ENCODE data around the gene SLIT1.
"Not testable (repeated sequence)": the region's sequence is repeated elsewhere in the genome, so short reads cannot be mapped to it uniquely, and the experiment has no call there.

SLIT1 gene

GRCh38 chr10:97037365-97038361 is 148.1 kb downstream of the SLIT1 start:
- peak overlapping the region; percentile 67 for H3K4me3 Mint-ChIP-seq
- H3K27ac Mint-ChIP-seq: peak overlapping the region; percentile 15
- no peaks in the 10 kb centered on the region for H3K9me3 Mint-ChIP-seq
- DNase-seq (ENCODE audit: low spot score in 2 of 2) (peak; percentile 69 to 75), ATAC-seq (ENCODE audit: low read depth) (peak; percentile 89)
- H3K4me1 Mint-ChIP-seq: peaks cover 11% of the 10 kb centered on the region
- no peaks in the 10 kb centered on the region for H3K36me3 Mint-ChIP-seq
- H3K27me3 Mint-ChIP-seq: peaks cover 11% of the 10 kb centered on the region

- H3K36me3 Mint-ChIP-seq: no peaks in the 10 kb centered on the region
- peaks cover 12% of the 10 kb centered on the region for H3K27me3 Mint-ChIP-seq
- no peak overlapping the region for H3K4me3 Mint-ChIP-seq
- H3K9me3 Mint-ChIP-seq: no peaks in the 10 kb centered on the region
- DNase-seq (ENCODE audit: low spot score in 2 of 2): no peak
- peaks cover 11% of the 10 kb centered on the region for H3K4me1 Mint-ChIP-seq
- ATAC-seq (ENCODE audit: low read depth): no peak
- no peak overlapping the region for H3K27ac Mint-ChIP-seq
Measured at GRCh38 chr10:97034958-97035769, 150.6 kb downstream of the SLIT1 start.

DNA sequence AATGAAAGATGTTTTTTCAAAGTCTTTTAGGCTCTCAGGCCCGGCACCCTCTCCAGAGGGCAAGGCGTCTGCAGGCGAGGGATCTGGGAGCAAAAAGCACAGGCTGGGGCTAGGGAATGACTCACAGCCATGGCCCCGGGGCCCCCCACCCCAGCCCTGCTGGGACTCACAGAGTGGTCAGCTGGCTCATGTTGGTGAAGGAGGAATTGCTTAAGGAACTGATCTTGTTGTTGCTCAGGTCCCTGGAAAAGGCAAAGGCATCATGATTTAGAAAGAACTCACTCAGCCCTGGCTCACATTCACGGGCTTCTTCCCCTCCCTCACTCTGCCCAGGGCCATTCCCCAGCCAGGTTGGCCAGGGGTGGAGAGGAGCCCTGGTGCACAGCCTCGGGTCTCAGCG is 151.5 kb downstream of the SLIT1 start:
- Mint-ChIP-seq H3K4me3 (no peak overlapping the region), H3K9me3 (no peaks in the 10 kb centered on the region), H3K4me1 (peaks cover 11% of the 10 kb centered on the region), H3K27me3 (peaks cover 12% of the 10 kb centered on the region), H3K36me3 (no peaks in the 10 kb centered on the region), H3K27ac (no peak overlapping the region)
- ATAC-seq (ENCODE audit: low read depth) (no peak), DNase-seq (ENCODE audit: low spot score in 2 of 2) (no peak)

- peaks cover 11% of the 10 kb centered on the region for H3K4me1 Mint-ChIP-seq
- not testable (repeated sequence) for H3K9me3 Mint-ChIP-seq; H3K36me3 Mint-ChIP-seq; H3K27ac Mint-ChIP-seq; DNase-seq (ENCODE audit: low spot score in 2 of 2); ATAC-seq (ENCODE audit: low read depth); H3K4me3 Mint-ChIP-seq
- H3K27me3 Mint-ChIP-seq: peaks cover 12% of the 10 kb centered on the region
Measured at GRCh38 chr10:97033841-97034240, 151.9 kb downstream of the SLIT1 start.

DNA sequence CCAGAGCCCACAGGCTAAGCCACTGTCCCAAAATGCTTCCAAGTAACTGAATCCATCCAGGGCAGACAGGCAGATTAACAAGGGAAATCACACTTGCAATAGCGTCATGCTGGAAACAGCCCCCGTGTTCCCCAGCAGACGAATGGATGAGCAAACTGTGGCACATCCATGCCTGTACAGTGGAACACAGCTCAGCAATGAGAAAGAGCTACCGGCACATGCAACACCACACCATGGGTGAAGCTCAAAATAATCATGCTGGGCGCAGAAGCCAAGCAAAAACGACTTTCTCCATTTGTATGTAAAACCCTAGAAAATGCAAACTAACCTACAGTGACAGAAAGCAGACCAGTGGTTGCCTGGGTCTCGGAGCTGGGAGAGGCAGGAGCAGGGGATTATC is 153.1 kb downstream of the SLIT1 start:
- Mint-ChIP-seq H3K9me3 (no peaks in the 10 kb centered on the region), H3K4me3 (no peak overlapping the region), H3K36me3 (no peaks in the 10 kb centered on the region), H3K27ac (no peak overlapping the region), H3K27me3 (peaks cover 14% of the 10 kb centered on the region), H3K4me1 (peaks cover 4% of the 10 kb centered on the region)
- ATAC-seq (ENCODE audit: low read depth) (no peak), DNase-seq (ENCODE audit: low spot score in 2 of 2) (no peak)

DNA sequence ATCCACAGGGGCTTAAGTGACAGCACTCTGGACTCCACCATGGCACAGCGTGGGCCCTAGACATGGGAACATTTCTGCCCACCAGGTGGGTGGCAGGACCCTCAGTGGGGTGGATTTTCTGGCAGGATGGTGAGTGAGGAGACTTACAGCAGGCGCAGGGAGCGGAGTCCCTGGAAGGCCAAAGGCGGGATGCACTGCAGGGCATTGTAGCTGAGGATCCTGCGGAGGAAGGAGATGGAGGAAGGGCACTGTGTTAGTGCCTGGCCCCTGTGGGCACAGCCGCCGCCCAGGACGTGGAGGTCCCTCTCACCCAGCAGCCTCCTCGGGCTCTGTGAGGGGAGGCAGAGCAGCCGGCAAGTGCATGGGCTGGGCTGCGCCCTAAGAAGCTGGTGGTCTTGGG is 154.3 kb downstream of the SLIT1 start:
- no peaks in the 10 kb centered on the region for H3K9me3 Mint-ChIP-seq
- H3K27me3 Mint-ChIP-seq: peaks cover 14% of the 10 kb centered on the region
- DNase-seq (ENCODE audit: low spot score in 2 of 2) (no peak), ATAC-seq (ENCODE audit: low read depth) (no peak)
- H3K27ac Mint-ChIP-seq: no peak overlapping the region
- H3K4me1 Mint-ChIP-seq: no peaks in the 10 kb centered on the region
- H3K36me3 Mint-ChIP-seq: no peaks in the 10 kb centered on the region
- no peak overlapping the region for H3K4me3 Mint-ChIP-seq

DNA sequence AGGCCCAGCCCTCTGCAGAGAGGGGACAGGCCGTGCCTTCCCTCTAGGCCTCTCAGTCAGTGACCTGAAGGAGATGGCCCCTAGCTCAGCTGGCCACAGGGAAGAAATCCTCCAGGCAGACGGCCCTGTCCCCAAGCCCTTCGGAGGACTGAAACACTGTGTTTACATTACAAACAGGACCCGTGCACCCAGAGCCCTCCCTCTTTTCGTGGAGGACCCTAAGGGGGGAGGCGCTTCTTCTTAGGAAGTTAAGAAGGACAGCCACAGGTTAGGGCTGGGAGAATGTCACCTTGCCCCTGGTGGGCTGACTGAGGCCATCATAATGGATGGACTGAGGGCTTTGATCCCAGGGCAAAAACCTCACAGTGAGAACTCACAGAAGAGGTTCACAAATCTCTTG is 154.9 kb downstream of the SLIT1 start:
- Mint-ChIP-seq H3K36me3 (no peaks in the 10 kb centered on the region), H3K9me3 (no peaks in the 10 kb centered on the region), H3K27me3 (peaks cover 11% of the 10 kb centered on the region), H3K27ac (no peak overlapping the region), H3K4me1 (no peaks in the 10 kb centered on the region), H3K4me3 (no peak overlapping the region)
- no peak for DNase-seq (ENCODE audit: low spot score in 2 of 2)
- ATAC-seq (ENCODE audit: low read depth): no peak

GRCh38 chr10:97029271-97029670 is 156.5 kb downstream of the SLIT1 start:
- Mint-ChIP-seq H3K36me3 (no peaks in the 10 kb centered on the region), H3K9me3 (no peaks in the 10 kb centered on the region), H3K4me3 (no peak overlapping the region), H3K4me1 (peaks cover 3% of the 10 kb centered on the region), H3K27me3 (peaks cover 3% of the 10 kb centered on the region), H3K27ac (no peak overlapping the region)
- DNase-seq (ENCODE audit: low spot score in 2 of 2): no peak
- ATAC-seq (ENCODE audit: low read depth): no peak

DNA sequence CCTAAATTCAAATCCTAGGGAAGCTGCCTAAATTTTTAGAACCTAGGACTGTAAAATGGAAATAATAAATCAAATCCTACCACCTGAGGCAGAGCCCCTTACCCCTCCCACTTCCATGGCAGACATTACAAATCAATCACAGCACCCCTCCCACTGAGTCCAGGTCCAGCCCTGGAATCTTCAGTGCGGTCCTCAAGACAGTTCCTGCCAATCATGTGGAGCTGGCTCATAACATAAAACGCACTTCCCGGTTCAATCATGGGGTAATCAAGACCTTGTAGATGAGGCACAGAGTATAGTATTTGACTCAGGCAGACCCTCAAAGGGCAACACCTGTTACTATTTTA is 157.0 kb downstream of the SLIT1 start:
- no peak overlapping the region for H3K4me3 Mint-ChIP-seq
- H3K27ac Mint-ChIP-seq: no peak overlapping the region
- no peaks in the 10 kb centered on the region for H3K36me3 Mint-ChIP-seq
- H3K4me1 Mint-ChIP-seq: peaks cover 3% of the 10 kb centered on the region
- H3K9me3 Mint-ChIP-seq: no peaks in the 10 kb centered on the region
- DNase-seq (ENCODE audit: low spot score in 2 of 2) (no peak), ATAC-seq (ENCODE audit: low read depth) (no peak)
- peaks cover 3% of the 10 kb centered on the region for H3K27me3 Mint-ChIP-seq

DNA sequence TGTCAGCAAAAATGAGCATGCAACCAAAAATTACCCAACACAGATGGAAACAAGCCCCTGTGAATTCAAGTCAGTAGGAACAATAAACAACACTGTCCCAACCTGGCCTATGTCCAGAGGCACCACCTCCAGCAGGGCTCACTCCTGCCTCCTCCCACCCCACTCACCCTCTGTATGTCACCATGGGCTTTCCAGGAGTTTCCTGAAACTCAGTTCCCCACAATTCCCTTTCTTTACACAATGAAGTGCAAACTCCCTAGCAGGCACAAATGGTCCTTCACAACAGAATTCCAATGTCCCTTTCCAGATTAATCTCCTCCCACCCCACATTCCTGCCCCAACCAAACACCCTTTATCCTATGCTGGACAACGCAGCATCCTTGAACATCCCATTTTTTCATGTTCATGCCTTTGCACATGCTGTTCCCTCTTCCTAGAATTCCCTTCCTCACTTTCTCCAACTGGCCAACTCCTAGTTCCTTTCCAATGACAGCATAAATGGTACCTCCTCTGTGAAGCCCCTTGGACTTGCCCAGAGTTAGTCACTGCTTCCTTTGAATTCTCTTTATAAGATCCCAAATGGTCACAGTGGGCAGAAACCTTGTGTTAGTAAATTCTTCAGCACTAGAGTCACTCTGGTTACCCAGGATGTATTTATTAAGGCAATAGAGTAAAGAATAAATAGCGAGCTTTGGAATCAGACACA is 157.5 kb downstream of the SLIT1 start:
- no peak overlapping the region for H3K27ac Mint-ChIP-seq
- ATAC-seq (ENCODE audit: low read depth): no peak
- DNase-seq (ENCODE audit: low spot score in 2 of 2): no peak
- H3K4me1 Mint-ChIP-seq: peaks cover 5% of the 10 kb centered on the region
- no peak overlapping the region for H3K4me3 Mint-ChIP-seq
- H3K27me3 Mint-ChIP-seq: peaks cover 3% of the 10 kb centered on the region
- no peaks in the 10 kb centered on the region for H3K9me3 Mint-ChIP-seq
- H3K36me3 Mint-ChIP-seq: no peaks in the 10 kb centered on the region

- H3K9me3 Mint-ChIP-seq: no peaks in the 10 kb centered on the region
- ATAC-seq (ENCODE audit: low read depth) (peak; percentile 74), DNase-seq (ENCODE audit: low spot score in 2 of 2) (peak; percentile 44 to 48)
- H3K27ac Mint-ChIP-seq: no peak overlapping the region
- peaks cover 13% of the 10 kb centered on the region for H3K4me1 Mint-ChIP-seq
- peaks cover 2% of the 10 kb centered on the region for H3K27me3 Mint-ChIP-seq
- H3K4me3 Mint-ChIP-seq: no peak overlapping the region
- H3K36me3 Mint-ChIP-seq: no peaks in the 10 kb centered on the region
Measured at GRCh38 chr10:97025613-97026242, 160.0 kb downstream of the SLIT1 start.

DNA sequence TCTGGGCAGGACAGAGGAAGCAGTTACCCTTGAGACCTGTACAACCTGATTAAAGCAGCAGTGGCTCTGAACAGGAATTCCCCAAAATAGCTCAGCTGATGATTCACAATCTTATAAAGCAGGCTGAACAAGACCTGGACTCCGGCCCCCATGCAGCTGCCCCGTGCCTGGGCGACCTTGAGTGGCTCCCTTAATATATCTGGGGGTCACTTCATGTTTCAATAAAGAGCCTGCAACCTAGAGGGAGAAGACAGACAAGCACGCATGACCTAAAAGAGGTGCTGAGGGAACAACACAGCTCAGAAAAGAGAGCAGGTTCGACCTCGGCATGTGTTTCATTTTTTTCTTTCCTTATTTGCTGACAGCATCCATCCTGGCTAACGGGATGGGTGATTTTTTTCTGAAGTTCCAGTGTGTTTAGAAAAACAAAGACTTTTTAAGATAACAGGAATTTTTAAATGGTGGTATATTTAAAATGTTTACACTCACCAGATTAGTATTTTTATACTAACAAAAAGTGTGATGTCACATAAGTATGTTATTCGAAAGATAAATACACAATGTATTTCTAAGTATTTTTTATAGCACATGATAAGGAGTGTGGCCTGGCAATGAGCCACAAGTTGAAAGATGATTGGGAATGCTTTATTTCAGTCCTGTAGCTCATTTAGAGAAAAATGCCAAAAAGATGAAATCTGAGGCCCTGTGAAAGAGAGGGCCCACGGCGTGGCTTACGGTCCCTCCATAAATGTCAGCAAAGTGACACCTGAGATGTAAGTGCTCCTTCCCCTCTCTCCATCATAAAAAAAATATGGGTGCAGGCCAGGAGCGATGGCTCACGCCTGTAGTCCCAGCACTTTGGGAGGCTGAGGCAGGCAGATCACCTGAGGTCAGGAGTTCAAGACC is 161.3 kb downstream of the SLIT1 start:
- Mint-ChIP-seq H3K36me3 (no peaks in the 10 kb centered on the region), H3K9me3 (no peaks in the 10 kb centered on the region), H3K27me3 (peaks cover 2% of the 10 kb centered on the region), H3K4me1 (peaks cover 13% of the 10 kb centered on the region), H3K27ac (no peak overlapping the region), H3K4me3 (no peak overlapping the region)
- DNase-seq (ENCODE audit: low spot score in 2 of 2) (no peak), ATAC-seq (ENCODE audit: low read depth) (peak; percentile 37)
